Right renal cortex interstitium (tissue), 3 donors: ENCODE measurements around the gene C1orf115. TPM values are rescaled to one million over a fixed set of nuclear protein-coding genes. Genes with fewer than 3 reads are reported as not detected.
"Not testable (repeated sequence)": the region's sequence is repeated elsewhere in the genome, so short reads cannot be mapped to it uniquely, and the experiment has no call there.

Source experiments
- DNase-seq, 3 donors: peaks; one replicate each; pipeline ENCODE4 v3.0.0-alpha.2; 2013; ENCODE audit warnings: low read depth in 3 of 3, low spot score in 2 of 3
- polyA plus RNA-seq, 3 donors: library from polyadenylated mRNA; unstranded; fragments of 120-200 nt; gene quantifications; one replicate each; pipeline ENCODE4 v1.2.1, GENCODE V29; 2013; ENCODE audit not compliant: insufficient read length in 3 of 3

C1orf115 gene
- polyA plus RNA-seq, 3 donors, result 26.6 to 28.4 (median 27.9) TPM

DNA sequence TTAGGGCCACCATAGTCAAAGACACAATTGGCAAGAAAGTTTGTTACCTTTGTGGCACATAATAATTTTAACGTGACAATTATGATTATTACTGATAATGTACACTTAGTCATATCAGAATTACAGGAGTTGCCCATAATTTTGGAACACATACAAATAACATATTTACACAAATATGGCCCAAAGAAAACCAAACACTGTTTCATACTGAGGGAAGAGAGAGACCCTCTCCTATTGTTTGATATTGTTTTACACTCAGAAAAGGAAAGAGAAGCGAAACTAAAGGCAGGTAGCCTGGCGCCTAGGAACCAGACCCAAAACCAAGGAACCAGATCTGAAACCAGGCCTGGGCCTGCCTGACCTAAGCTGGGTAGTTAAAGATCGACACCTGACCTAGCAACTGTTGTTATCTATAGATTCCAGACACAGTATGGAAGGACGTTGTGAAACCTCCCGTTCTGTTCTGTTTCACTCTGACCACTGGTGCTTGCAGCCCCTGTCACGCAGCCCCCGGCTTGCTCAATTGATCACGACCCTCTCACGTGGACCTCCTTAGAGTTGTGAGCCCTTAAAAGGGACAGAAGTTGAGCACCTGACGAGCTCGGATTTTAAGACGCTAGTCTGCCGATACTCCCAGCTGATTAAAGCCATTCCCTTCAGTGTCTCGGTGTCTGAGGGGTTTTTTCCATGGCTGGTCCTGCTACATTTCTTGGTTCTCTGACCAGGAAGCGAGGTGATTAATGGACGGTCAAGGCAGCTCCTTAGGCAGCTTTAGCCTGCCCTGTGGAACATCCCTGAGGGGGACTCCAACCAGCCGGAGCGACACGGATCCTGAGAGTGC, 27.9 kb downstream of the C1orf115 start:
- no peak for DNase-seq

DNA sequence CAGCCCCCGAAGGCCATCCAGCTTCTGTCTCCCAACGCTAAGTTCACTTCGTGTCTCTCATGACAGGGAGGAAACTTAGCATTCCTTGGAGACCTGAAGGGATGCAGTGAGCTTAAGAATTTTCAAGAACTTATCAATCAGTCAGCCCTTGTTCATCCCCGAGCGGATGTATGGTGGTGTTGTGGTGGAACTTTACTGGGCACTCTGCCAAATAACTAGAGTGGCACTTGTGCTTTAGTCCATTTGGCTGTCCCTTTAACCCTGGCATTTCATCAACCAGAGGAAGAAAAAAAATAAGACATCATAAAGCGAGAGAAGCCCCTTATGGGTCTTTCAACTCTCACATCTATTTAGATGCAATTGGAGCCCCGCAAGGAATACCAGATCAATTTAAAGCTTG, 31.1 kb downstream of the C1orf115 start:
- not testable (repeated sequence) for DNase-seq

DNA sequence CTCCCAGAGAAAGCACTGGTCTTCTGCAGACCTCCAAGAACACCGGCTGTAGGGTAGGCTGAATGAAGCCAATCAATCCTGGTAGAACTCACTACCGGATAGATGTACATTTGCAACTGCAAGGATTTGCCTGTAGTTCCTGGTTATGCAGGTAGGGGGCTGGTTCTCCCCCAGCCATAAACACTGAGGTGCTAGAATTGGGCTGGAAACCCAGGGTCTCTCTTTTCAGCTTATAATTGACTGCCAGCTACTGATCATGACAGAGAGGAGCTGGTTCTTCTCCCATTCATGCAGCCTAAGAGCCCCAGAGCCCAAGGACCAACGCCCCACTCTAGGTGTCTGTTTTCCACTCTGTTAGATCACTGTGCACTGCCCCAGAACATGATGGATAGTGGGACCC, 36.5 kb downstream of the C1orf115 start:
- DNase-seq, result no peak

DNA sequence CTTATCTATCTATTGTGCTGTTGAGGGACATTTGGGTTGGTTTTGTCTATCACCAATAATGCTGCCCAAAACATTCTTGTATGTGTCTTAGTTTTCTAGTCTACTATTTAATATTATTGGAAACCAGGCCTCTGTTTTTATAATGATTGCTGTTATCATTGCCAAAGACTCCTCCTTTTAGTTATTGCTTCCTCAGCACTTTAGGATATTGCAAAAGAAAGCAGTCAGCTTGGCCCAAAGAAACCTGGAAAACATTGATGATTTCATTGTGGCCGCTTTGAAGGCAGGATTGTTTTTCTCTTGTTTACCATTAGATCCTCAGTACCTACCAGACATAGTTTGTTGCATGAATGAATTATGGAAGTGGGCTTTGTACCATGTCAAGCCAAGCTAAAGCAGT, 37.4 kb downstream of the C1orf115 start:
- no peak for DNase-seq

DNA sequence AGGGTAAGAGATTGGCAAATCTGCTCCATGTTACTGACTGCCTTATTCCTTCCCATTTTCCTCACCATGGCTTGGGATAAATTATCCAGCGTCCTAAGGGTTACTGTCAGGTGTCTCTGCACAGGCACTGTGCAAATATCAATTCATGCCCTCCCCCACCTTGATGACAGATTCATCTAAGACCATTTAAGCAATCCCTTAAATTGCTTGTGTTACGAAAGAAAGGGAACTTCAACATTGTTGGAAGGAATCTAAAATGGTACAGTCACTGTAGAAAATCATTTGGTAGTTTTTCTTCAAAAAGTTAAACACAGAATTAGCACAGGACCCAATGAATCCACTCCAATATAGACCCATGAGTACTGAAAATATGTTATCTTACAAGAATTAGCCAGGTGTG, 40.3 kb downstream of the C1orf115 start:
- DNase-seq, result no peak

DNA sequence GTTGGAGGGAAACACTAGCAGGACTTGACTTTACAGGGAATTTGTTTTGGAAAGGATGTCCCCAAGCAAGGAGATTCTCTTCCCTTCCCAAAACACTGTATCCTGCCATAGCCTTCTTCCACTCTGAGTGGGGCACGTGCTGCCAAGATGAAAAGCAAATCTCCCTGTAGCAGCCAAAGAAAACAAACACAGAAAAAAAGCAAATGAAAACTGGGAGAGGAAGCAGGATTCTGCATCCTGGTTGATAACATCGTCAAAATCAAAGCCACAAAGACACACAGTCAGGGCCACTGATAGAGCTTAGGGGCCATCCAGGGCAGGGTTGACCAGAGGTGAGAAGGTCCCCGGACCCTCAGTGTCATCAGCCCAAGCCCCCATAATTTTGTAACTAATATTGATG, 42.0 kb downstream of the C1orf115 start:
- no peak for DNase-seq

DNA sequence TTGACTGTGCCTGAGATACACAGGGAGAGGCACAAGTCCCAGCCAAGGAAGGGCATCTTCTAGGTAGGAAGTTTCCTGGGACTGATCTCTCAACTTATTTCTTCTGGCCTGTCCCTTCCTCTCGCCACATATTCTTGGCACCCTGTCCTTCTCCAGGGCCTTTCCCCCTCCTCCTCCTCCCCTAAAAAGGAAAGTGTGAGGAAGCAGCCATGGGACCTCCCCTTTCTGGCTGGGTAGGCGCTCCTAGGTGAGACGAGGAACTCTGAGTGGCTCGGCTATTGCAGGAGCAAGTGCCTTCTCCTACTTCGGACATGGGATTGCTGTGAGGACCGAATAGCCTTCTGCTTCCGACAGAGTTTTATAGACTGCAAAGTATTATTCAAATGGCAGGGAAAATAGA, 42.5 kb downstream of the C1orf115 start:
- no peak for DNase-seq

DNA sequence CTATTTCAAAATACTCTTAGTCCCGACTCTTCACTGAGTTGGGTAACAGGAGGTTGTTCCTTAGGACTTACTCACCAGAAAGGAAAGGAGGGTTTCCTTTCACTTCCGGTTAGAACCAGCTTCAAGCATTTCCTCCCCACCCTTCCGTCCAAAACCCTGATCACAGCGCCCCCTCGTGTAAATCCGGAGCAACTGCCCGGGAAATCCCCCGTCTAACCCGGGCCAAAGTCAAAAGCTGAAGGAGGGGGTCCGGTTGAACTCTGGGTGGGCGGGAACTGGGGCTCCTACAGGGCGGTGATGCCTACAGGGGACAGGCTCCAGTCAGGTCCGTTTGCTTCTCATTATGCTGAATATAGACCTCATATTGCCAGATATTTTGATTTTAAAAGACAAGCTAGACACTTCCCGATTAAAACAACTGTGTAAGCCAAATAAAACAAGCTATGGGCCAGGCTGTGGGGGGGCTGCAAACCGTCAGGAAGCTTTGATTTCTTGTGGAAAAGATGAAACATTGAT, 43.0 kb downstream of the C1orf115 start:
- DNase-seq, result peak in 1 of 3 donors; percentile 61

DNA sequence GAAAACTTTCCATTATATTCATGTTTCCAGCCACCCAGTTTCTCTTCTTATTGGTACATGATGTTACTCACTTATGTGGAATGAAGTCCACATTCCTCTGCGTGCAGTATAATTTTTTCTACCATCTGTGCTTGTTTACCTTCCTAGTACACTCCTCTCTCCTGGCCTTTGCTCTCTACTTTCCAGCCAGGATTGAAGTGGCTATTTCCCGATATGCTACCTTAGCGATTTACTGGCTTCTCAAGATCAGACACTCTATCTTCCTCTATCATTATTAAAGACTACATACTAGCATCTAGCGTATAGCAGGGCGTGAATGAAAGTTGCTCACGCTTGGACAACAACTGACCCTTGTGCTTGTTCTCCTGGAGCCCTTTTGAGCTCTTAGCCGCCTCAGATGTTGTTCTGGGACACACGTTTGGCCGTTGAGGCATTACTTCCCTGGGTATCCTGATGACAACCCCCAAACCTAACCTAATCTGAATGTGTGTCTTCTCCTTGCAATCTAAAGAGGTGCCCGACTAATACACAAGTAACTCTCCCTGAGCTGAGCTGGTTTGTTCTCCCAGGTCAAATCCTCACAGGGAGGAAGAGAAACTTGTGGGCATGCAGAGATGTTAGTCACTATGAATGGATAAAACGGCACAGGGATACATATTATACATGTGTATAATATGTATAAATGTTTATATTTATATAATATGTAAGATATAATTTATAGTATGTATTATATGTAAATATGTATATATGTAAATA, 44.6 kb downstream of the C1orf115 start:
- no peak for DNase-seq

DNA sequence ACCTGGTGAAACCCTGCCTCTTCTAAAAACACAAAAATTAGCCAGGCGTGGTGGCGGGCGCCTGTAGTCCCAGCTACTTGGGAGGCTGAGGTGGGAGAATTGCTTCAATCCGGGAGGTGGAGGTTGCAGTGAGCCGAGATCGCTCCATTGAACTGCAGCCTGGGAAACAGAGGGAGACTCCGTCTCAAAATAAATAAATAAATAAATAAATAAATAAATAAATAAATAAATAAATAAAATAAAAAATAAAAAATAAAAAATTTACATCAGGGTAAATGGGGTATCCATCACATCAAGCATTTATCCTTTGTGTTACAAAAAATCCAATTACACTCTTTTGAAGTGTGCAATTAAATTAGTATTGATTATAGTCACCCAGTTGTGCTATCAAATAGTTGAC, 46.1 kb downstream of the C1orf115 start:
- not testable (repeated sequence) for DNase-seq

DNA sequence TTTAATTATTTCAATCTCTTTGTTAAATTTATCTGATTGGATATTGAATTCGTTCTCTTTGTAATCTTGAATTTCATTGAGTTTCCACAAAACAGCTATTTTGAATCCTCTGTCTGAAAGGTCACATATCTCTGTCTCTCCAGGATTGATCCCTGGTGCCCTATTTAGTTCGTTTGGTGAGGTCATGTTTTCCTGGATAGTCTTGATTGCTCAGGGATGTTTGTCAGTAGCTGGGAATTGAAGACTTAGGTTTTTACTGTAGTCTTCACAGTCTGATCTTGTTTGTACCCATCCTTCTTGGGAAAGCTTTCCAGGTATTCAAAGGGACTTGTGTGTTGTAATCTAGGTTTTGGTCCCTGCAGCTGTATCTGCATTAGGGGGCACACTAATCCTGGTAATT, 51.2 kb downstream of the C1orf115 start:
- DNase-seq, result no peak

DNA sequence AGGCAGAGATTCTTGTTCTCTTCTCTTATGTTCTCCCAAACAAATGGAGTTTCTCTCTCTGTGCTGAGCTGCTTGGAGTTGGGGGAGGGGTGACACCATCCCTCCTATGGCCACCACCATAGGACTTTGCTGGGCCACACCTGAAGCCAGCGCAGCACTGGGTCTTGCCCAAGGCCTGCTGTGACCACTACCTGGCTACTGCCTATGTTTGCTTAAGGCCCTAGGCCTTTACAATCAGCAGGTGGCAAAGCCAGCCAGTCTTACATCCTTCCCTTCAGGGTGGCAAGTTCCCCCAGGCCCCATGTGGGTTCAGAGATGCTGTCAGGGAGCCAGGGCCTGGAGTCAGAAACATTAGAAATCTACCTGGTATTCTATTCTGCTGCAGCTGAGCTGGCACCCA, 51.7 kb downstream of the C1orf115 start:
- DNase-seq, result no peak

DNA sequence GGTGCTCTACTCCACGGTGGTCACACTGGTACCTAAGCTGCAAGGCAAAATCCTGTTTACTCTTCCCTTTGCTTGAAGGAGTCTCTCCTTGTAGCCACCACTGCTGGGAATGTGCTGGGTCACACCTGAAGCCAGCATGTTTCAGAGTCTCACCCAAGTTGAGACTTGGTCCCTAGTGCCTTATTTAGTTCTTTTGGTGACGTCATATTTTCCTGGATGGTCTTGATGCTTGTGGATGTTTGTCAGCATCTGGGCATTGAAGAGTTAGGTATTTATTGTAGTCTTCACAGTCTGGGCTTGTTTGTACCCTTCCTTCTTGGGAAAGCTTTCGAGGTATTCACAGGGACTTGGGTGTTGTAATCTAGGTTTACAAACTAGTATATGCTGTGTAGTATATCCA, 52.4 kb downstream of the C1orf115 start:
- DNase-seq, result no peak

DNA sequence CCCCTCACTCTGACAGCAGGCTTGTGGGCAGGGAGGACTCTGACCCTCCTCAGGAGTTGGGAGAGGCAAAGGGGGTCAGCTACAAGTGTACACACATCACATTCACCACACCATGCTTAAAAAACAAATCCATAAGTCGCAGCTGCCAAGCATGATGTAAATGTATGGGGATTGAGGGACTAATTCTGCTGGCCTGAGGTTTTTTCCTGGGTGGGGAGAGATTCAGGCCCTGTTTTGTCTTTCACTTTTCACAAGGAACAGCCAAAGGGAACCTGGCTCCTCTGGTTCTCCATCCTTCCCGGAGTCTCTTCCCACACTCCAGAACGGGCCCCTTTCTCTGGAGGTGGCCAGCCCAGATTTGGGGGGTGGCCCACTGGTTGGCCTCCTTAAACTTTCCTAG, 56.7 kb downstream of the C1orf115 start:
- no peak for DNase-seq

DNA sequence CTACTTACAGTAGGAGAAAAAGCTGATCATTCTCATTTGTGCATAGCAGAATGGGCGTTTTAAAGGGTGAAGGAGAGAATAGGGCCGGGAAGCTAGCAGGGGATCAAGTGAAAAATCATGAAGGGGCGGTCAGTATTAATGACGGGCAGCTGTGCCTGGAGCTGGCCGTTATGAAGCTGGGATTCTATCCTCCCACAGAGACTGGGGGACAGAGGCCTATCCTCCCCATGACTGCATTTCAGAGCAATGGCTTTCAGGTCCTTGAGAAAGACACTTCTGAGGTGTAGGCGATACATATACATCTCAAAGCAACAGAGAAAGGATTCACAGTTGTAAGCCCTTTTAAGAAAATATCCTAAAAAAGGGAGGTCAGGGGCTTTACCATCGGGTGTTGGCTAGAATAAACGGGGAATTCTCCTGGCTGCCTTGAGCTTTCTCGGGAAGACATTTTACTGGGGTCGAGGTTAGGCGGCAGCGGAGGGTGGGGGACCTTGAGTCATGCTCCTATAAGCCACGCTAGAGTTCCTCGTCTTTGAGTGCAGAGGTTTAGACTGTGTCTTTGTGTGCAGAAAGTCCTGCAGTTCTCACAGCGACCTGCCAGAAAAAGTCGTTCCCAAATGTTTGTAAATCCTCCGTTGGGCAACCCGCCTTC, 57.4 kb downstream of the C1orf115 start:
- no peak for DNase-seq

DNA sequence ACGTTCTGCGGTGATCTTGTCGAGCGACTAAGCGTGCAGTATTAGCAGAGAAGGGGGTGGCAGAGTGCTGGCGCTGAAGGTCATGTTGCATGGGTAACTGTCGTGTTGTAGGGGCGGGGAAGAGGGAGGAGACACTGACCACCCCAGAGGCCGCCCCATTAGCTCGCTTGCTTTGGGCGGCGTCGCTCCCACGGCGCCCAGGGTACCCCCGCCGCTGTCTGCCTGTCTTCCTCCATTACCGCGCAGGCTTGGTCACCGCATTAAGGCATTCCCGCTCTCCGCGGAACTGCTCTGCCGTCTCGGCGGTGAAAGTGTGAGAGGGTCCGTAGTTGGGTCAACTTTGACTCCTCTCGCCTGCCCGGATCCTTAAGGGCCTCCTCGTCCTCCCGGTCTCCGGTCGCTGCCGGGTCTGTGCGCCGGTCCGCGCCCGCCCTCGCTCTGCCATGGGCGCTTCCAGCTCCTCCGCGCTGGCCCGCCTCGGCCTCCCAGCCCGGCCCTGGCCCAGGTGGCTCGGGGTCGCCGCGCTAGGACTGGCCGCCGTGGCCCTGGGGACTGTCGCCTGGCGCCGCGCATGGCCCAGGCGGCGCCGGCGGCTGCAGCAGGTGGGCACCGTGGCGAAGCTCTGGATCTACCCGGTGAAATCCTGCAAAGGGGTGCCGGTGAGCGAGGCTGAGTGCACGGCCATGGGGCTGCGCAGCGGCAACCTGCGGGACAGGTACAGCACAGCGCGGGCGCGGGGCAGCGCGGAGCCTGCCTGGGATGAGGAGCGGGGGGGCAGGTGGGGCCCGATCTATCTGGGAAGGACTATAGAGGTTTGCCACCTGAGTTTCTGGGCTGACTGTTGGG, 58.1 kb downstream of the C1orf115 start, which contains the start of gene MTARC2:
MTARC2 (plus strand) TSS at position 234 of the 846 bp plus-strand sequence; CDS start at position 444, 210 bp downstream.
- peak in 2 of 3 donors; percentile 70 to 71 for DNase-seq
